ENCODE results near the gene OR51I2.

GRCh38 chr11:5449023-5449422 is at the start of gene OR51I2:
- TF ChIP-seq CTCF (conservative IDR thresholded peaks at IDR 0.05) (no peak), EZH2 (IDR thresholded peaks at IDR 0.05; ENCODE audit: low read depth) (no peak)
